ENCODE measurements around the gene AQP12B. TPM values are rescaled to one million over a fixed set of nuclear protein-coding genes. Genes with fewer than 3 reads are reported as not detected.

The AQP12B gene
- total RNA-seq, 1 experiment from 2014 or later, result not detected

DNA sequence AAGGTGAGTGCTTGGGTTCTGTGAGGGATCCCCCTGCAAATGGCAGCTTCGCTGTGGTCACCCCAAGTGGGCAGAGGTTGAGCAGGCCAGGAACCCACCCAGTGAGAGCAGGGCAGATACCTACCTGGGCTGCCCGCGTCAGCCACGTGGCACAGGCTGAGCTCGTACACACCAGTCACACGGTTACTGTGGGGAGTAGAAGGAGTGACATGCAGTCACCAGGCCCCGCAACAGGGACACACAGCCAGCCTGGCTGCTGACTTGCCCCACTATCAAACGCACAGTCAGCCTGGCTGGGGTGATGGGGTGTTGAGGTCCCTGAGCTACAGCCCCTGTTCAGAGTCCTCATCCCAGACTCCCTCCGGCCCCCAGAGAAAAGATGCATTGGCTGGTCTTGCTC is 41.2 kb upstream of the AQP12B start:
- H3K36me3 Mint-ChIP-seq (ENCODE audit: insufficient read depth, unreplicated experiment), result no peaks in the 10 kb centered on the region
- POLR2A ChIA-PET, result no interaction called here

DNA sequence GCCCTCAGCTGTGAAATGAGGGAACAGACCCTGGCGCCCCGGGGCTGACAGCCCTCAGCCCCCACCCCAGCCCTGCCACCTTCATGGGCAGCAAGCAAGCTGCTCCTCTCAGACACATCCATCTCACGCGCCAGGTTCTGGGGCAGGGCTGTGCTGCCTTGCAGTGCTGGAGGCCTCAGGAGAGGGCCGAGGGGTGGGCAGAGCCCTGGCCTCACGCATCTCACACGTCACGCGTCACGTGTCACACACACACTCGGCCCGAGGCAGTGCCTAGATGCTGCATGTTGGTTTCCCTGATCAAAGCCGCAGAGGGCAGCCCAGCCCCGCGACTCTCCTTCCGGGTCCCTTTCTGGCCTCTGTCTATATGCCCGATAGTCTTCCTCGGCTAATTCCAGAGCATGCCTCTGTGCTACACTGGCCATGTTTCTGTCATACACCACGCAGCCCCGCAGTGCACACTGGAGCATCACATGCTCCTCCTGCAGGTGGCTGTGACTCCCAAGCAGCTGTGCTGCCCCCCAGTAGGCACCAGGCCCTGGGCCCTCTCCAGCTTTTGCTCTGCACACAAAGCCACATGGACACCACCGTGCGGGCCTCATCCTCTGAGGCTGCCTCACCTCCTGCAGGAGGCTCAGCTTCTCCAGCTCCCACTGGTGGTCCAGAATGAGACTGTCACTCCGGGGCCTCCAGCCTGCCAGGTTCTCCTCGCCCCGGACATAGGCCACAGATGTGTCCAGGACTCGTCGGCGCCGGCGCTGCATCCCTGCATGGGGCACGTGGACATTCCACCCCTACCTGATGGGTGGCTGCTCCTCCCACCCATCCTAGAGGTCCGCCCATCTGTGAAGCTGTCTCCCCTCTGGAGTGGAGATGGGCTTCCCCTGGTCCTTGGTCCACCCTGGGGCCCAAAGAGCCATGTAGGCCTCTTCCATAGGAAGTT is 40.4 kb upstream of the AQP12B start:
- H3K4me3 ChIP-seq (ENCODE audit: low read depth, low read length), result no peak overlapping the region
- no peaks in the 10 kb centered on the region for H3K27me3 Mint-ChIP-seq (ENCODE audit: insufficient read depth, unreplicated experiment)
- no peaks in the 10 kb centered on the region for H3K9me3 ChIP-seq
- no peaks in the 10 kb centered on the region for H3K4me1 Mint-ChIP-seq (ENCODE audit: low read depth, unreplicated experiment)
- no peak overlapping the region for H3K27ac Mint-ChIP-seq (ENCODE audit: unreplicated experiment)
- H3K9me3 Mint-ChIP-seq (ENCODE audit: unreplicated experiment), result no peaks in the 10 kb centered on the region
- H3K36me3 ChIP-seq (ENCODE audit: control insufficient read depth, insufficient read depth, low read length), result no peaks in the 10 kb centered on the region
- DNase-seq, result no peak
- no peaks in the 10 kb centered on the region for H3K27me3 ChIP-seq (replicated peaks; ENCODE audit: control insufficient read depth, insufficient read depth, low read length)
- TF ChIP-seq, protein P1, sequence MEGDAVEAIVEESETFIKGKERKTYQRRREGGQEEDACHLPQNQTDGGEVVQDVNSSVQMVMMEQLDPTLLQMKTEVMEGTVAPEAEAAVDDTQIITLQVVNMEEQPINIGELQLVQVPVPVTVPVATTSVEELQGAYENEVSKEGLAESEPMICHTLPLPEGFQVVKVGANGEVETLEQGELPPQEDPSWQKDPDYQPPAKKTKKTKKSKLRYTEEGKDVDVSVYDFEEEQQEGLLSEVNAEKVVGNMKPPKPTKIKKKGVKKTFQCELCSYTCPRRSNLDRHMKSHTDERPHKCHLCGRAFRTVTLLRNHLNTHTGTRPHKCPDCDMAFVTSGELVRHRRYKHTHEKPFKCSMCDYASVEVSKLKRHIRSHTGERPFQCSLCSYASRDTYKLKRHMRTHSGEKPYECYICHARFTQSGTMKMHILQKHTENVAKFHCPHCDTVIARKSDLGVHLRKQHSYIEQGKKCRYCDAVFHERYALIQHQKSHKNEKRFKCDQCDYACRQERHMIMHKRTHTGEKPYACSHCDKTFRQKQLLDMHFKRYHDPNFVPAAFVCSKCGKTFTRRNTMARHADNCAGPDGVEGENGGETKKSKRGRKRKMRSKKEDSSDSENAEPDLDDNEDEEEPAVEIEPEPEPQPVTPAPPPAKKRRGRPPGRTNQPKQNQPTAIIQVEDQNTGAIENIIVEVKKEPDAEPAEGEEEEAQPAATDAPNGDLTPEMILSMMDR (IDR thresholded peaks at IDR 0.05; ENCODE audit: insufficient read depth in 1 of 2, low read depth in 1 of 2, low read length in 1 of 2, severe bottlenecking in 1 of 2, unreplicated experiment in 1 of 2), result no peak
- H3K4me1 ChIP-seq, result no peaks in the 10 kb centered on the region
- intact Hi-C loops (cut with micrococcal nuclease; ENCODE audit: unreplicated experiment), result loop anchor here (1.0 kb wide), 1 partner anchor 117 kb away; no protein-coding TSS in a partner anchor
- CTCF ChIA-PET, result interaction anchor here (0.8 kb wide), 1 partner anchor 9 kb away, joined by 3 read pairs; no protein-coding TSS in a partner anchor
- no TSS peak for BruUV-seq (replicated peaks)
- H3K4me3 Mint-ChIP-seq (ENCODE audit: unreplicated experiment), result no peak overlapping the region
- no peaks in the 10 kb centered on the region for H3K36me3 Mint-ChIP-seq (ENCODE audit: insufficient read depth, unreplicated experiment)
- POLR2A ChIA-PET, result no interaction called here

More for the DNA sequence above, 41.2 kb upstream of the AQP12B start:
- Mint-ChIP-seq H3K27ac (ENCODE audit: unreplicated experiment) (no peak overlapping the region), H3K4me1 (ENCODE audit: low read depth, unreplicated experiment) (no peaks in the 10 kb centered on the region), H3K9me3 (ENCODE audit: unreplicated experiment) (no peaks in the 10 kb centered on the region), H3K27me3 (ENCODE audit: insufficient read depth, unreplicated experiment) (no peaks in the 10 kb centered on the region), H3K4me3 (ENCODE audit: unreplicated experiment) (no peak overlapping the region)
- no peaks in the 10 kb centered on the region for H3K27me3 ChIP-seq (replicated peaks; ENCODE audit: control insufficient read depth, insufficient read depth, low read length)
- intact Hi-C loops (cut with micrococcal nuclease; ENCODE audit: unreplicated experiment), result loop anchor here (1.0 kb wide), 1 partner anchor 116 kb away; no protein-coding TSS in a partner anchor
- no peaks in the 10 kb centered on the region for H3K9me3 ChIP-seq
- H3K4me3 ChIP-seq (ENCODE audit: low read depth, low read length), result no peak overlapping the region
- BruUV-seq (replicated peaks), result no TSS peak
- H3K36me3 ChIP-seq (ENCODE audit: control insufficient read depth, insufficient read depth, low read length), result no peaks in the 10 kb centered on the region
- no peak for DNase-seq
- CTCF ChIA-PET, result no interaction called here
- no peaks in the 10 kb centered on the region for H3K4me1 ChIP-seq
- TF ChIP-seq, protein P1 (IDR thresholded peaks at IDR 0.05; ENCODE audit: insufficient read depth in 1 of 2, low read depth in 1 of 2, low read length in 1 of 2, severe bottlenecking in 1 of 2, unreplicated experiment in 1 of 2), result no peak

DNA sequence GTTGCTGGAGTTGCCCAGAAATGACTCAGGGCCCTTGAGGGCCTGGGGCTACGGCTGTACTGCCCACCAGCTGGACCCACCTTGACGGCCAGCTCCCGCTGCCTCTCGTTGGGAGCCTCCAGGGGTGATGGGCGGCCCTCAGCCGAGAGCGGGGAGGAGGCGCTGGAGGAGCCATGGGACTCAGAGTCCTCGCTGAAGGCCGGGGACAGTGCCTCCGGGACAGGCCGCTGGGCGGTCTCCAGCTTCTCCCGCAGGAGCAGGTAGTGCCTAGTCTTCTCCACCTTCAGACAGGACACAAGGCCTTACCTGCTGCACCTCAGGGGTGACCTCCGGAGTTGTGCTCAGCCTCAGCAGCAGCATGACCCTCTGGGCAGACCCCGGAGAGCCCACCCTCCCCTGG is 39.7 kb upstream of the AQP12B start:
- H3K27me3 ChIP-seq (replicated peaks; ENCODE audit: control insufficient read depth, insufficient read depth, low read length), result no peaks in the 10 kb centered on the region
- intact Hi-C loops (cut with micrococcal nuclease; ENCODE audit: unreplicated experiment), result no loop called here
- TF ChIP-seq, protein P1 (IDR thresholded peaks at IDR 0.05; ENCODE audit: insufficient read depth in 1 of 2, low read depth in 1 of 2, low read length in 1 of 2, severe bottlenecking in 1 of 2, unreplicated experiment in 1 of 2), result no peak
- no peak overlapping the region for H3K27ac Mint-ChIP-seq (ENCODE audit: unreplicated experiment)
- H3K9me3 Mint-ChIP-seq (ENCODE audit: unreplicated experiment), result no peaks in the 10 kb centered on the region
- CTCF ChIA-PET, result no interaction called here
- no peaks in the 10 kb centered on the region for H3K36me3 Mint-ChIP-seq (ENCODE audit: insufficient read depth, unreplicated experiment)
- DNase-seq, result no peak
- H3K9me3 ChIP-seq, result no peaks in the 10 kb centered on the region
- H3K4me3 Mint-ChIP-seq (ENCODE audit: unreplicated experiment), result no peak overlapping the region
- no peaks in the 10 kb centered on the region for H3K4me1 ChIP-seq
- BruUV-seq (replicated peaks), result no TSS peak
- H3K36me3 ChIP-seq (ENCODE audit: control insufficient read depth, insufficient read depth, low read length), result no peaks in the 10 kb centered on the region
- no peak overlapping the region for H3K4me3 ChIP-seq (ENCODE audit: low read depth, low read length)
- POLR2A ChIA-PET, result no interaction called here
- H3K27me3 Mint-ChIP-seq (ENCODE audit: insufficient read depth, unreplicated experiment), result no peaks in the 10 kb centered on the region
- no peaks in the 10 kb centered on the region for H3K4me1 Mint-ChIP-seq (ENCODE audit: low read depth, unreplicated experiment)
